GM18907 (cell line): Measurements from ENCODE around the gene RBM38.

ENCODE experiments used
- ATAC-seq: cut with Tn5 transposase; IDR thresholded peaks from one replicate; pipeline ENCODE4 v1.9.1; 2021; ENCODE audit warnings: mild to moderate bottlenecking, moderate library complexity; ENCODE audit not compliant: unreplicated experiment

The RBM38 gene

GRCh38 chr20:57402206-57403125, 11.3 kb downstream of the RBM38 start:
- no peak for ATAC-seq

DNA sequence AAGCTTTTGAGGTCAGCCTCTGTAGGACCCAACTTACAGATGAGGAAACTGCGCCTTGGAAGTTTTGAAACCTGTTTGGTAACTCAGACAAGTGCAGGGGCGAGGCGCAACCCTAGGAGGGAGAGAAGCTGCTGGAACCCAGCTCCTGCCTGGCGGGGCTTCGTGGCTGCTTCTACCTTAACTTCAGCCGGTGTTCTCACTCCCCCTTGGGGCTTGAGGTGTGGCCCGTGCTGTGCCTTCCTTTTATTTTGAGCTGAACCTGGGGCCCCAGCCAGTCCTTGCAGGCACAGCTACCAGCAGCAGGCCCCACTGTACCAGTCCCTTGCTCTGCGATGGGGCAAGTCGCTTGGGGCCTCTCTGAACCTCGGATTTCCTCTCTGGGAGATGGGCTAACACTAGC, 12.0 kb downstream of the RBM38 start:
- no peak for ATAC-seq

DNA sequence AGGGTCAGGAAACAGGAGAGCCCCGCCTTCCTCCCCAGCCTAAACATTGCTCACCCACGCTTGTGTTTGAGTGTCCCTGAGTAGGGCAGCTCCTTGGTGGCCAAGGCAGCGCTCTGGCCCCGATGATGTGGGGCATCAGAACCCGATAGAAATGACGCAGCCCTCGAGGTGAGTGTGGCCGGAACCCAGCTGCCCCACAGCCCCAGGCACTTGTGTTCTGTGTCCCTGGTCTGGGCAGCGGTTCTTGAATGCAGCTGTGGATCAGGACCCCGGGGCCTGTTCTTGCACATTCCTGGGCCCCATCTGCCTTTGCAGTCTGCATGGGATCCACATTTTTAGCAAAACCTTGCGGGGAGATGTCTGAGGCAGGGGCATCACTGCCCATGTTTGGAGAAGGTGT, 12.8 kb downstream of the RBM38 start:
- no peak for ATAC-seq

DNA sequence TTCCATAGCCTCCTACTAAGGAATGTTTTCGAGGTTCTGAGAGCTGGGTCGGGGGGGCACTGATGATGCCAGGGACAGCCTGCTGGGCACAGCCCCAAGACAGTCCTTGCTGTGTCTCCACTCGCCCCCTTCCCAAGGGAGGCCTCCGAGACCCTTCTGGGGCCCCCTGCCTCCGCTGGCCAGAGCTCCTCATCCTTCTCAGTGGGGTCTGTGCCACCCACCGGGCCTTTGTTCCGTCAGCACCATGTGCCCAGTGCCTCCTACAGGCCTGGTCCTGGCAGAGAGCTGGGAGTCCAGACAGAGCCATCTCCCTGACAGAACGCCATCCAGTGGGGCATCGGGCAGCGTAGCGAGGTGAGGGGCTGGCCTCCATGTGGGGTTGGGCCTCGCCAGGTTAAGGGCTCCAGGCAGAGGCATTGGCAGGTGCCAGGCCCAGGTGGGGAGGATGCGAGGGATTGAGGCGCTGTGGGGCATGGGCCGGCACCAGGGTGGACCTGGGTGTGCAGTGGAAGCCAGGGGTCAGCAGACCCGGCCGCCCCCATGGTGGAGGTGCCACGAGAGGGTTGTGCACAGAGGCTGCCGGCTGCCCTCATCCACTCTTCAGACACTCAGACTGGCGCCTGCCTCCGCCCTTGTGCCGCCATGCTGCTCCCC, 13.3 kb downstream of the RBM38 start:
- ATAC-seq: no peak

GRCh38 chr20:57405236-57406016, 14.2 kb downstream of the RBM38 start:
- ATAC-seq: no peak

DNA sequence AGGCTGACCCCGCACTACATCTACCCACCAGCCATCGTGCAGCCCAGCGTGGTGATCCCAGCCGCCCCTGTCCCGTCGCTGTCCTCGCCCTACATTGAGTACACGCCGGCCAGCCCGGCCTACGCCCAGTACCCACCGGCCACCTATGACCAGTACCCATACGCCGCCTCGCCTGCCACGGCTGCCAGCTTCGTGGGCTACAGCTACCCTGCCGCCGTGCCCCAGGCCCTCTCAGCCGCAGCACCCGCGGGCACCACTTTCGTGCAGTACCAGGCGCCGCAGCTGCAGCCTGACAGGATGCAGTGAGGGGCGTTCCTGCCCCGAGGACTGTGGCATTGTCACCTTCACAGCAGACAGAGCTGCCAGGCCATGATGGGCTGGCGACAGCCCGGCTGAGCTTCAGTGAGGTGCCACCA, 16.4 kb downstream of the RBM38 start:
- ATAC-seq: no peak

DNA sequence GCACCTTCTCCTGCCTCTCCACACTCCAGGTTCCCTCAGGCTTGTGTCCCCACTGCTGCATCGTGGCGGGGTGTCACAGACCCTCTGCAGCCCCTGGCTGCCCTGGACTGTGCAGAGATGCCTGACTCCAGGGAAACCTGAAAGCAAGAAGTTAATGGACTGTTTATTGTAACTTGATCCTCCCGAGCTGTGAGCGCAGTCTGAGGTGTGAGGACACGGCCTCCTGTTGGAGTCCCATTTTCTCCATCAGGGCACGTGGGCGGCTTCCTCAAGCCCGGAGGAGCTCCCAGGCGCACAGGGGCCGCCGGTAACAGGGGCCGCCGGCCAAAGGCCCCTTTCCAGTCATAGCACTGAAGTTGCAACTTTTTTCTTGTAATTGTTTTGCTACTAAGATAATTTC, 16.9 kb downstream of the RBM38 start:
- ATAC-seq: no peak

DNA sequence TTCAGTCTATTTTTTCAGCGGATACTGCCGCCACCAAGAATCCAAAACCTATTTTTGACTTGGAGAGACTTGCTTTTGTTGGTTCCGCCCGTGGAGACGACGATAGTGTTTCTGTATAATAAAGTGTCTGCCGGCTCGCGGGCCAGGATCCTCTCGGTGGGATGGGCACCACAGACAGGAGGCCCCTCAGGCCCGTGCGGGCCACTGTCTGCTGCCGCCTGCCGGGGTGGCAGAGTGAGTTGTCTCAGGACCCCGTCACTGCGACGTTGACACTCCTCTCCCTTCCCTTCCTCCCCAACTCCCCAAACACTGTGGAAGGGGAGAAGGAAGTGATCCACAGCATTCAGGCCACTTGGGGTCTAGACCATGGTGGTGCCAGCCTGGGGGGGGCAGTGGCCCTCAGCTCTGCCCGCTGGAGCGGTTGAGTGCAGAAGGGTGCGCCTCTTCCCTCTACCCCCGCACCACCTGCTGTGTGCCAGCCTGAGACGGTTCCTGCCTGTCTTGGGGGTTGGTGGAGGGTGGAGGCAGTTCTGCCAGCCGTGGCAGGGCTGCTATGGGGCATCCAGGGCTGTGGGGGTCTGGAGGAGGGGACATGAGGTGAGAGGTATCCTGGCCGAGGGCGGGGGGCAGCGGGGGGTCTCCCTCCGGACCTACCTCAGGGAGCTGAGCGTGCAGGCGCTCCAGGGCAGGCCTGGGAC, 17.5 kb downstream of the RBM38 start:
- no peak for ATAC-seq

- ATAC-seq: no peak
Measured at GRCh38 chr20:57409316-57409671, 18.1 kb downstream of the RBM38 start.

GRCh38 chr20:57409672-57410397, 18.6 kb downstream of the RBM38 start:
- ATAC-seq: no peak

DNA sequence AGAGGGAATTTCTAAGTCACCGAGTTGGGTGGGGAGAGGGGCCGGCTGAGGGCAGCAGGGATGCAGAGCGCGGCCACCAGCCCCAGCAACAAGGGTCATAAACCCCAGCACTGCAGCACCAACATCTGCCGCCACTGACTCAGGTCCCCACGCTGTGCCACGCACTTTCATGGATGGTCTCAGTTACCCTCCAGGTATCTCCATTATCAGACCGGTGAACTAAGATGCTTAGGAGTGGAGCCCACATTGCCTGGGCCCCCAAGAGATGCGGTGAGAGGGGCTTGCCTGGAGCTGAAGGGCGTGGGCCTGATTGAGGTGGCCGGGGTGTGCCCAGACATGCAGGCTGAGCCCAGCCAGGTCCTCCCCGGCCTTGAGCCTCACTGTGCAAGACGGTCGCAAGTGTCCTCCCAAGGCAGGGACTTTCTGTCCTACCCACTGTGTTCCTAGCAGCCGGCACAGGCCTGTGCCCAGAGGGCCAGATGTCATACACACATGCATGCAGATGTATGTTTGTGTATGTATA, 19.3 kb downstream of the RBM38 start:
- no peak for ATAC-seq

DNA sequence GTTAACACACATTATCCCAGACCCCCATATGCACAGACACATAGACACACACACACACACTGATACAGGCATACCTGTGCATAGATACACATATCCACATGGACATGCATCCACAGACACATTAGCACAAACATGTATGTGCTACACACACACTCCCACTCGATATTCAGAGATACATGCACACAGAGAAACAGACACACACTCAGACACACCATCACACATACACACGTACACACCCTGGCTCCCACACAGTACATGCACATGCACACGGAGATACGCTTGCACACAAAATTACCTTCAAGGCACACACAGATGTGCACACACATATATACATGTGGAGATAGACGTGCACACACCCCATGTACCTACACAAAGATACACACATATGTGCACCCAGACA, 19.7 kb downstream of the RBM38 start:
- no peak for ATAC-seq

DNA sequence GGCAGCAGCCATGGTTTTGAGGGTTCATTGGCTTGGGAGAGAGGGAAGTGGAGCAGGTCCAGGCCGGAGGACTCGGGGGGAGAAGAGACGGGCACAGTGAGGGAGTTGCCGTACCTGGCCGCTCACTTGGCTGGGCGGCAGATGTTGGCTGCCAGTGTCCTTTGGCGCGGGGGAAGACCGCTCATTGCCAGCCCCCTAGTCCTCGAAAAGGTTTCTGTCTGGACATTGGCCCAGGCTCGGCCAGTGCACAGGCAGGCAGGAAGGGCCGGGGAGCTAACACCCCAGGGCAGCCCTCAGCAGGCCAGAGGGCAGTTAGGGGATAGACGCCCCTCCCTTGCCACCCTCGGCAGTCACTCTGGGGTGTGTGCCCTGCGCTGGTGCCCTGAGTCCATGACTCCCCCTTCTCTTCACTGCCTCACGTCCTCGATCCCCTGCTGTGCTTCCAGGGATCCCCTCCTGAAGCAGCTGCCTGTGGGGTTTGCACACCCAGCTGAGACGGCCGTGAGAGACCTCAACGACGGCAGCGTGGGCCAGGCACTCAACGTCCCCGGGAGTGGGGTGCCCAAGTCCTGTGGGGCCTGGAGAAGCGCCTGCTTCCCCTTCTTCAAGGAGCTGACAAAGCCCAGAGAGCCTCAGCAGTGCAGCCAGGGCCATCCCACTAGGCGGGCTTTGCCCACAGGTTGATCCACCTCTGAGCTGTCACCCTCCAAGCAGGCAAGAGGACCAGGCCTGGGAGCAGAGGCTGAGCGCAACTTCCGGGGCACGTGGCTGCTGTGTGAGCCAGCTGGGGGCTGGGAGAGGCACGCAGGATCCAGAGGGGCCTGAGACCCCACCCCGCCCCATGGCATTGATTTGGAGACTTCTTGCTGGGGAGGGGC, 20.4 kb downstream of the RBM38 start:
- no peak for ATAC-seq

DNA sequence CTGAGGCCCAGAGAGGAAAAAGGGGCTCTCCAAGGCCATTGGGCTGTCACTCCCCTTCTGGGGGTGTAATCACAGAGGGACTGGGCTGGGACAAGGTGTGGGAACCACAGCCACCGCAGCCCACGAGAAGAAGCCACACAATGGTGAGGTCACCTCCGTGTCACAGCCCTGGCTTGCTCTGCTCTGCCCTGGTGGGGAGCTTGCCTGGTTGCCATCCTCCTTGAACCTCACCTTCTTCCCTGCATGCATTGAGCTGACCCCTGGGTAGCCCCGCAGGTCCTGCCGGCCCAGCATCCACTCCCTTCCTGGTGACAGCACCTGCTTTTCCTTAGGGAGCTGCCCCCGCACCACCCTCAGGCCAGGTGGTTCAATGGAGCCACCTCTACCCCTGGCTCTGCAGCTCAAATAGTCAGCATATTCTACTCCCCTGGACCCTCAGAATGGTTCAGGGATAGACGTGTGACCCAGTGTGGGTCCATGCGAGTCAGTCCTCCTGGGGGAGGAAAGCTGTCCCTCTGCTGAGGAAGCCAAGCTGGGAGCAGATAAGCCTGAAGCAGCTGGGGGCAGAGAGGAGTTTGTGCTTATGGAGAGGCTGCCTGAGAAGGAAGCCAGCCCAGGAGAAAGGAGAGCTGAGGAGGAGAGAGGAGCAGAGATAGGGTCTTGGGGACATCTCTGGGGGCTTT, 21.3 kb downstream of the RBM38 start:
- ATAC-seq: no peak

DNA sequence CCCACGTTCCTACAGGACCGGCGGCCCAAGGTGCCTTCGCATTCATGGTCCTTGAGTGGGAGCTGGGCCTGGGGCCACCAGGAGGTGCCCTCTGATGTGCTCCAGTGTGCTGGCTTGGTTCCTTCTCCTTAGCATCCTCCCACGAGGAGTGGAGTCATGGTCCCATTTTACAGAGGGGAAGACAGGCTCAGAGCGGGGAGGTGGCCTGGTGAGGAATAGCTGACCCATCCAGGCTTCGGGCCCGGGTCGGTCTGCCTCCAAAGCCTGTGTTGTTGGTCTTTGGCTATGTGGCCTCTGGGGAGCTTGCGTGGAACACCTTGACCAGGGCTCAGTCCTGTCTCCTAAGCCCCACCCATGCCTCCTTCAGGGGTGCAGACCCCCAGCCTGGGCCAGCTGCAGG, 22.8 kb downstream of the RBM38 start:
- ATAC-seq: no peak

GRCh38 chr20:57414867-57415592, 23.8 kb downstream of the RBM38 start:
- no peak for ATAC-seq

DNA sequence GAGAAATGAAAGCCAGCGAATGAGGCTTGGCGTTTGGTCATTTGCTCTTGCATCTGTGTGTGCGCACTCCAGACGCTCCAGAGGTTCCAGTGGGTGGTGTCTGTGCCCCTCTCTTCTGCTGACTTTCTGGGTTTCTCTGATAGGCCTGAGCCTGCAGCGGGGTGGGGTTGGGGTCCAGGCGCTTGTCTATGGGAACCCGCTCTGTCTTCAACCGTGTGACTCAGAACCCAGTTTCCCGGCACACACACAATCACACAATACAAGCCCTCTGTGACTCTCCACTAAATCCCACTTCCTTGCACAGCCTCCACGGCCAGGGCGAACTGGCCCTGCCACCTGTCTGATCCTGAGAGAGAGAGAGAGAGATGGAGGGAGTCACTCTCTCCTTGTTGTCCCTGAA, 24.6 kb downstream of the RBM38 start:
- no peak for ATAC-seq
